Measurements from ENCODE around the gene IL17RB. TPM values are rescaled to one million over a fixed set of nuclear protein-coding genes. Genes with fewer than 3 reads are reported as not detected.

IL17RB gene
- polyA plus RNA-seq, 1 donor (not counting 4 experiments of a cell fraction or from before 2014, with no cell fraction given), result not detected

- Histone ChIP-seq H3K36me3 (ENCODE audit: control insufficient read depth in 2 of 2, extremely low read depth in 1 of 2, insufficient read depth in 2 of 2, low read length in 2 of 2) (peaks cover 0 to 1% of the 10 kb centered on the region in 2 experiments), H2AFZ (ENCODE audit: control insufficient read depth, low read length) (no peak overlapping the region)
- dilution Hi-C loops (cut with MboI; ENCODE audit: extremely low pct_ligation_motif_present, low sequenced_read_pairs), result no loop called here
Observed at GRCh38 chr3:53859178-53859577, 12.8 kb downstream of the IL17RB start.

GRCh38 chr3:53860196-53860595 lies 13.8 kb downstream of the IL17RB start:
- TF ChIP-seq CTCF (optimal IDR thresholded peaks at IDR 0.05 in 1 of 3, IDR thresholded peaks at IDR 0.05 in 1 of 3, conservative IDR thresholded peaks at IDR 0.05 in 1 of 3; ENCODE audit: extremely low read depth in 1 of 3, insufficient read depth in 2 of 3, low read length in 3 of 3) (no peak), EZH2 (IDR thresholded peaks at IDR 0.05; ENCODE audit: low read length) (no peak)
- Histone ChIP-seq H3K27ac (ENCODE audit: control insufficient read depth, insufficient read depth, low read length) (no peak overlapping the region), H3K4me2 (ENCODE audit: control insufficient read depth, extremely low read depth, insufficient read depth, low read depth, low read length) (no peak overlapping the region), H3K9me3 (ENCODE audit: control insufficient read depth, low read depth, low read length) (no peaks in the 10 kb centered on the region), H2AFZ (ENCODE audit: control insufficient read depth, low read length) (no peak overlapping the region), H3K9ac (ENCODE audit: control insufficient read depth, extremely low read depth, insufficient read depth, low read length) (no peak overlapping the region), H3K36me3 (ENCODE audit: control insufficient read depth in 2 of 2, extremely low read depth in 1 of 2, insufficient read depth in 2 of 2, low read length in 2 of 2) (peaks cover 0 to 1% of the 10 kb centered on the region in 2 experiments), H3K4me1 (ENCODE audit: control insufficient read depth, extremely low read depth, insufficient read depth, low read length) (no peaks in the 10 kb centered on the region), H4K20me1 (ENCODE audit: control insufficient read depth, extremely low read depth, insufficient read depth, low read length) (no peaks in the 10 kb centered on the region), H3K27me3 (ENCODE audit: control insufficient read depth, extremely low read depth, insufficient read depth, low read length) (no peaks in the 10 kb centered on the region), H3K79me2 (ENCODE audit: control insufficient read depth, insufficient read depth, low read length) (no peaks in the 10 kb centered on the region), H3K9me1 (ENCODE audit: control insufficient read depth, extremely low read depth, insufficient read depth, low read length) (no peaks in the 10 kb centered on the region), H3K4me3 (ENCODE audit: control insufficient read depth in 2 of 3, extremely low read depth in 1 of 3, insufficient read depth in 2 of 3, low read depth in 1 of 3, low read length in 3 of 3) (no peak overlapping the region)
- FAIRE-seq (no peak), DNase-seq (ENCODE audit: low read depth, low spot score) (no peak)
- dilution Hi-C loops (cut with MboI; ENCODE audit: extremely low pct_ligation_motif_present, low sequenced_read_pairs), result no loop called here

More at GRCh38 chr3:53859178-53859577, 12.8 kb downstream of the IL17RB start:
- no peaks in the 10 kb centered on the region for H3K27me3 ChIP-seq (ENCODE audit: control insufficient read depth, extremely low read depth, insufficient read depth, low read length)
- TF ChIP-seq EZH2 (IDR thresholded peaks at IDR 0.05; ENCODE audit: low read length) (no peak), CTCF (optimal IDR thresholded peaks at IDR 0.05 in 1 of 3, IDR thresholded peaks at IDR 0.05 in 1 of 3, conservative IDR thresholded peaks at IDR 0.05 in 1 of 3; ENCODE audit: extremely low read depth in 1 of 3, insufficient read depth in 2 of 3, low read length in 3 of 3) (no peak)
- no peaks in the 10 kb centered on the region for H3K79me2 ChIP-seq (ENCODE audit: control insufficient read depth, insufficient read depth, low read length)
- H4K20me1 ChIP-seq (ENCODE audit: control insufficient read depth, extremely low read depth, insufficient read depth, low read length), result no peaks in the 10 kb centered on the region
- no peaks in the 10 kb centered on the region for H3K9me3 ChIP-seq (ENCODE audit: control insufficient read depth, low read depth, low read length)
- no peak overlapping the region for H3K27ac ChIP-seq (ENCODE audit: control insufficient read depth, insufficient read depth, low read length)
- no peak for FAIRE-seq
- no peaks in the 10 kb centered on the region for H3K4me1 ChIP-seq (ENCODE audit: control insufficient read depth, extremely low read depth, insufficient read depth, low read length)
- no peak overlapping the region for H3K4me3 ChIP-seq (ENCODE audit: control insufficient read depth in 2 of 3, extremely low read depth in 1 of 3, insufficient read depth in 2 of 3, low read depth in 1 of 3, low read length in 3 of 3)
- DNase-seq (ENCODE audit: low read depth, low spot score), result no peak
- H3K9me1 ChIP-seq (ENCODE audit: control insufficient read depth, extremely low read depth, insufficient read depth, low read length), result no peaks in the 10 kb centered on the region
- no peak overlapping the region for H3K9ac ChIP-seq (ENCODE audit: control insufficient read depth, extremely low read depth, insufficient read depth, low read length)
- no peak overlapping the region for H3K4me2 ChIP-seq (ENCODE audit: control insufficient read depth, extremely low read depth, insufficient read depth, low read depth, low read length)
